ENCODE data around the gene ANXA8L1.
A peak's percentile ranks its signal among the peaks of the same experiment; 100 is the strongest.
"Not testable (repeated sequence)": the region's sequence is repeated elsewhere in the genome, so short reads cannot be mapped to it uniquely, and the experiment has no call there.

ANXA8L1 gene

DNA sequence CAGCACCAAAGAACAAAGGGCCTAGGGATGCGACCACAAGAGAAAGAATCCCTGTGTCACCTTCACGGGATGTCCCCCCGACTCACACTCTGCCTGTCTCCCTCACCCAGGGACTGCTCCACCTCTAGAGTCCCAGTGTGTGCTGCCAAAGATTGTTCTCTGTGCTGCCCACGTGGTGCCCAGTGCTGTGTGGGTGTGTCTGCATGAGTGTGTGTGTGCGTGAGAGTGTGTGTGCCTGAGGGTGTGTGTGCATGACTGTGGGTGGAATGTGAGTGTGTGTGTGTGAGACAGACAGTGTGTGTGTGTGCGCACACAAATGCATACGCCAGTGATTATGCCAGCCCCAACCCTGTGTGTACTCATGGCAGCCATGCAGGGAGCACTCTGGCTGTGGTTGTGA is 10.3 kb downstream of the ANXA8L1 start:
- H3K27ac Mint-ChIP-seq, H3K9me3 Mint-ChIP-seq, H3K27me3 Mint-ChIP-seq, ATAC-seq, H3K4me3 Mint-ChIP-seq, DNase-seq, H3K4me1 Mint-ChIP-seq: not testable (repeated sequence)

DNA sequence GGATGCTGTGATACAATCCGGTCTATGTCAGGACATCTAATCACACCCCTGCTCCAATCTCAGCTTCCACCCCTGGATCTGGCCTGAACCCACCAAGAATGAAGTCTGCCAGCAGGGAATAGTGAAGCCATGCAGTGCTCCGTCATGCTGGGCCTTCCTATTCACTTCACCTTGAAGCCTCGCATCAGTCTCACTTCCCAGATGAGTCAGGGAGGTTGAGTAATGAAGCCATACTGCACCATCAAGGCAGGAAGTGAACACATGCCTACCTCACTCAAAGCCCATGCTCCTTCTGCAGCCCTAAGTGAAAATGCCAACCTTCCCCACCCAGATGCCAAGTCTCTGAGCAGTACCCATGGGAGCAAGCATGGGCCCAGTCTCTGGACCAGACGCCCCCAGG is 11.1 kb downstream of the ANXA8L1 start:
- not testable (repeated sequence) for H3K4me3 Mint-ChIP-seq, H3K27me3 Mint-ChIP-seq, H3K27ac Mint-ChIP-seq, H3K4me1 Mint-ChIP-seq, H3K9me3 Mint-ChIP-seq, DNase-seq
- peak; percentile 94 for ATAC-seq

DNA sequence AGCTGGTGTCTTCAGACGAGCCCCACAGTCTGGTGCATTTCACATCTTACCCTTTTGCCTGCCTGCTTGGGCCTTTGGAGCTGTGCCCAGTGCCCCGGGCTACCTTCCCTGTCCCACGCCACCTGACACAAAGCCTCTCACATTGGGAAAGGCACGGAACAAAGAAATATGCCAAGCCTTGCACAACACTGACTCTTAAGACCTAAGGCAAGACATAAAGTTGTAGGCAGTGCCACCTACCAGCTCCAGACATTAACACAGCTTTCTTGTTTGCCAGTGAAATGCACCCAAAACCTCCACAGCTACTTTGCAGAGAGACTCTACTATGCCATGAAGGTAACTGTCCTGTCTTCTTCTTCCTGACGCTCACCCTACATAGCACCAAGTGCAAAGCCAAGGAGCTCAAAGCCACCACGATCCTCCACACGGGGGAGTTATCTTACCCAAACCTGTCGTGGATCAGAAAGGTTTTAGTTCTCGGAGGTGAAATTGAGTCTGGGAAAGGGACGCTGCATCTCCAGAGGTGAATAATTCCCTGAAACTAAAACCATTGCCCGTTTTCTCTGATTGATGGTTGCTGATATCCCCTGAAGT is 11.8 kb downstream of the ANXA8L1 start:
- not testable (repeated sequence) for H3K27me3 Mint-ChIP-seq, H3K27ac Mint-ChIP-seq, ATAC-seq, H3K4me3 Mint-ChIP-seq, H3K4me1 Mint-ChIP-seq, H3K9me3 Mint-ChIP-seq, DNase-seq

DNA sequence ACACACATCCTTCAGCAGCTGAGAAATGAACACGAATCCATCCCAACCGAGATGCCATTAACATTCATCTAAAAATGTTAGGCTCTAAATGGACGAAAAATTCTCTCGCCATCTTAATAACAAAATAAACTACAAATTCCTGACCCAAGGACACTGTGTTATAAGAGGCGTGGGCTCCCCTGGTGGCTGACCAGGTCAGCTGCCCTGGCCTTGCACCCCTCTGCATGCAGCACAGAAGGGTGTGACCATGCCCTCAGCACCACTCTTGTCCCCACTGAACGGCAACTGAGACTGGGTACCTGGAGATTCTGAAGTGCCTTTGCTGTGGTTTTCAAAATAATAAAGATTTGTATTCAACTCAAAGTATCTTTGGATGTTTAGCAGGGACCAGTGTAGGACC is 15.8 kb downstream of the ANXA8L1 start:
- DNase-seq, H3K27me3 Mint-ChIP-seq, ATAC-seq, H3K4me3 Mint-ChIP-seq, H3K9me3 Mint-ChIP-seq, H3K27ac Mint-ChIP-seq, H3K4me1 Mint-ChIP-seq: not testable (repeated sequence)

DNA sequence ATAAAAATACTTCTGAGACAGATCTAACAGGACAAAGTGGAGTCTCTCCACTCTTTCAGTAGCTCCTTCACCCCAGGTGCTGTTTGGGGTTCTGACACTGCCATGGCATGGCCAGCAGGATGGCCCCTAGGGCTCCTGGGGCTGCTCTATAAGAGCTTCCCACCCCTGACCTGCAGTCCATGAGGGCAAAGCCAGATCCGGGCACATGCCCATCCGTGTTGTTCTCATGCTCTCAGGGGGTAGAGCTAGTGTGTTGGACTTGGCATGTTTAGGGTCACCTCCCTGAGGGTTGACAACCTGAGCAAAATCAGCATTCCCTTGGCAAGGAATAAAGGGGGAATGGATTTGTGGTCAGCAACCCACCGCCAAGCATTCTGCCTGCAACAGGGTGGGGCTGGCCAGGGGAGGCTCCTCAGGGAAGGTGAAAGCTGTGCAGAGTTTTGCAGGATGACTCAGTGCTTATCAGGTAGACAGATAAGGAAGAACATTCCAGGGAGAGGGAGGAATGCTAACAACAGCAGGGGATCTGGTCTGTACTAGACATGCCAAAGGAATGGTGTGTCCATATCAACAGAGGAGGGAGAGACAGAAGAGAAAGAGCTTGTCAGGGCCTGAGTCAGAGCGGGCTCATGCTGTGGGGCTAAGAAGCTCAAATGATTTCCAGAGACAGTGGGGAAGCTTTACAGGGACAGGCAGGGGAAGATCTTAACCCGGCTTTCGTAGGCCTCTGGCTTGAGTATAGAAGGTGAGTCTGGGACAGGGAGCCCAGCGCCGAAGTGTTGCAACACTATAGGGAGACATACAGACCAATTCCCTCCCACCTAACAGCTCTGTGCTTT is 21.1 kb downstream of the ANXA8L1 start:
- not testable (repeated sequence) for H3K9me3 Mint-ChIP-seq, H3K4me3 Mint-ChIP-seq, H3K4me1 Mint-ChIP-seq, H3K27ac Mint-ChIP-seq, ATAC-seq, H3K27me3 Mint-ChIP-seq, DNase-seq

DNA sequence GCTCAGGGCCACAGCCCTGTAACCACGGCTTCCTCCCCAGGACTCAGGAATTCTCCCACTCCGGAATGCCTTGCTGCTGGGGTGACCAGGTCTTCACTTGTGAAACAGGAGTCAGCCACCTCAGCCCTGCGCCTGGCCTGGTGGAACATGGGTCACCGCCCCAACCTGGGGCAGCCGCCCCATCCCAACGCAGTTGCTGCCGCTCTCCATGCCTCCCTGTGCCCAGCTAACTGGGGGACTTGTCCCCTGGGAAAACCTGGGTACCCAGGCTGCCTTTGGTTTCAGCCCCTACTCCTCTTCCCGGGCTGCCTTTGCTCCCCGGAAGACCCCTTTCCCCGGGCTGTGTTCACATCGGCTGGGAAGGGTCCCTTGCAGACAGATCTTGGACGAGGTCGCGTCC is 22.2 kb downstream of the ANXA8L1 start:
- DNase-seq, H3K9me3 Mint-ChIP-seq: not testable (repeated sequence)
- H3K4me3 Mint-ChIP-seq: peak overlapping the region; percentile 19 to 63

DNA sequence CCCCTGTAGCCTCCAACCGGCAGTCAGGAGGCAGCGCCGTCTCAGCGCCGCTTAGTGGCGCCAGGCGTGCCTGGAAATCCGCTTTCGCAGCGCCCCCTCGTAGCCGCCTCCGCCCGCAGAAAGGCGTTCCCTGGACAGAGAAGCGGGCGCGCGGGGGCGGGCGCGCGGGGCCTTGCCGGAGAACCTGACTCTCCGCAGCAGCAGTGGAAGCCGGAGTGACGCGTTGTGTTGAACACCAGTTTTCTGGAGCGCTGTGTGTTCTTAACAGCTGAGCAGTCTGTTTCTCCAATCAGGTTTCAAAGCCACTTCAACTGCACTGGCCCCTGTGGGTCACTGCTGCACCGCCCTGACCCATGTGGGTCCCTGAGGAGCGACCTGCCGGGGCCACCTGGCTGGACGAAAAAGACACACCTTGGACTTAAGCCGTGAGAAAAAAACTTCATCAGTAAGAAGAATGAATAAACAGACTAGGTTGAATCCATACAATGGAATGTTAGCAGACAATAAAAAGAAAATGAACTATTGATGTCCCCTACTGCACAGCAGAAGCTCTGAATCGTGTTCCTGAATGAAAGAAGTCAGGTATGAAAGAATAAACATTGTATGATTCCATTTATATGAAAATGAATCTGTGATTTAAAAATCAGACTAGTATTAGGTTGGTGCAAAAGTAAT is 22.8 kb downstream of the ANXA8L1 start:
- peak; percentile 87 for ATAC-seq
- H3K9me3 Mint-ChIP-seq, H3K27me3 Mint-ChIP-seq, H3K4me1 Mint-ChIP-seq, H3K27ac Mint-ChIP-seq: not testable (repeated sequence)
- peak in 1 of 2 donors; percentile 13 for DNase-seq
- H3K4me3 Mint-ChIP-seq: peak overlapping the region; percentile 32 to 63

More for the DNA sequence above, 22.2 kb downstream of the ANXA8L1 start:
- not testable (repeated sequence) for H3K27me3 Mint-ChIP-seq, H3K27ac Mint-ChIP-seq, ATAC-seq, H3K4me1 Mint-ChIP-seq

DNA sequence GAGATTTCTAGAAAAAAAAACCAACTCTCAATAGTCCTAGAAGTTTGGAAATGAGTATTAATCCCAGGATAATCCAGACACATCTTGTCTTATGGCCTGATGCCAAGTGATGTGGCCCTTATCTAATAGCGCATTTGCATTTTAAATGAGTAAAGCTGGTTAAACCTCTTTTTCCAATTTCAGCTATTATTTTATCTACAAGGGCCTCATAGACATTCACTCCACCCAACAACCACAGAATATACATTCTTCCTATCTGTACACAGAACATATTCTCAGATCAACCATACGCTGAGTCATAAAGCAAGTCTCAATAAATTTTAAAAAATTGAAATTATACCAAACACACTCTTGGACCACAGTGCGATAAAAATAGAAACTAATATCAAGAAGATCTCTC is 34.0 kb downstream of the ANXA8L1 start:
- H3K4me1 Mint-ChIP-seq, H3K27ac Mint-ChIP-seq, H3K9me3 Mint-ChIP-seq, H3K27me3 Mint-ChIP-seq, H3K4me3 Mint-ChIP-seq, DNase-seq, ATAC-seq: not testable (repeated sequence)

DNA sequence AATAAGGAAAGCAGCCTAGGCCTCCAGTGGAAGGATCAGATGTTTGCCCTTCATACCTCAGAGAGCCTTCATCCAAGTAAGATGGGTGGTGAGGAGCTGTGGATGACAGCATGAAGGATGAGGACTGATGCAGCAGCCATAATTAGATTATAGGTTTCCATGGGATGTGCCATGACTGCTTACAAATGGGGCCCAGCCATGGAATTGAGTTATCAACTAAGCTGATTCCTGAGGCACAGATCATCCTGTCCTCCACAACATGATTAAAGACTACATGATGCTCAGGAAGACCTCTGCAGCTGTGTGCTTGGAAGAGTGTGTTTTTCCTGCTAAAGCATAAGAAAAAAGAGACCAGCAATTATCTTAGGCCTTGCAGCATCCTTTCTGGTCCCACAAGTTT is 35.5 kb downstream of the ANXA8L1 start:
- H3K27me3 Mint-ChIP-seq, ATAC-seq, H3K4me1 Mint-ChIP-seq, DNase-seq, H3K9me3 Mint-ChIP-seq, H3K4me3 Mint-ChIP-seq, H3K27ac Mint-ChIP-seq: not testable (repeated sequence)

DNA sequence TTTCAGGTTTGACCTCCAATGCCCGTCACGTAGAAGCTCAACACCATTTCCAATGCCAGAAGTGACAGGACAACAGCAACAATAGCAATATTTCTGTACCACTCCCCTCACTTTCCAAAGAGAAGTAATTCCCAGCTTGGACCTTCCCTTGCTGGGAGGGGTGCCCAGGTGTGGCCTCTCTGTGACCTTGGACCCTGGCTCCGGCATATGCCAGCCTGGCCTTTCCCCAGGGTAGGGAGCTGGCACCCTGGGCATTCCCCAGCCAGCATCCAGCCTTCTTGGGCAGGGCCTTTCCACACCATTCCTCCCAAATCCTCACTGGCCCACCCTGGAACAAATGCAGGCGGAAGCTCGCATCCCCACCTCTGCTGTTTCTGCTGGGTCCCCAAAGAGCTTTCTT is 37.1 kb downstream of the ANXA8L1 start:
- ATAC-seq, DNase-seq, H3K27me3 Mint-ChIP-seq, H3K4me3 Mint-ChIP-seq, H3K9me3 Mint-ChIP-seq, H3K4me1 Mint-ChIP-seq, H3K27ac Mint-ChIP-seq: not testable (repeated sequence)

DNA sequence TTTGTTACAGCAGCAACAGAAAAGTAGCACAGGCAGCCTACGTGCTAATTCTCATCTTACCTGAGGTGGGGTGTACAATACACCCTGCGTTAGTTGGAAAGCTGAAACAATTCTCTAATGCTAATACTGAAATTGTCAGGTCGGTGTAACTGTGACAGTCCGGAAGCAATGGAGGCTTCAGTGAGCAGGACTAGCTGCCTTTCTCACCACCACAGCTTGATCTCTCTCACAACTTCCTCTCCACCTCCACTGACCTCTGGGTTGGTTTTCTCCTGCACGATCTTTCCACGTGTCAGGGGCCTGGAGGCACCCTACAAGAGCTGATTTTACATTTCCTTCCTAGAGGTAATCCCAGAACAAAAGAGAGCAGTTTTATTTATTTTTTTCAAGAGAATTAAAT is 39.7 kb downstream of the ANXA8L1 start:
- not testable (repeated sequence) for DNase-seq, H3K4me3 Mint-ChIP-seq, H3K9me3 Mint-ChIP-seq, H3K27ac Mint-ChIP-seq, H3K4me1 Mint-ChIP-seq, H3K27me3 Mint-ChIP-seq, ATAC-seq

DNA sequence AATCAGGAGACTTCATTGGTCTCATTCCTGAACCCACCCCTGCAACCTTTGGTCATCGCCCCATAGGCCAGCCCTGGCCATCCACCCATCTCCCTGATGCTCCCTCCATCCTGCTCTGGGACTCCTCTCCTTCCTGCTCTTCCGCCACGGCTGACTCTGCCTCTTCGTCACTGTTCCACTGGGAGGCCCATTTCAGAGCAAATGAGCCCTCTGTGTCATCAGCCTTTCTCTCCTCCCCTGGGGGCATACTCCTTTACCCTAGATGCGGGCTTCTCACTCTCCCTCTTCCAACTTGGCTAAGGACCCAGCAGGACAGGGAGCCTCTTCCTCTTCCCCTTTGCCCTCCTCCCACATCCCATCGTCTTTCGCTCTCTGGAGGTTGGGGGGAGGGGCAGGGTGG is 42.7 kb downstream of the ANXA8L1 start:
- peak; percentile 24 for ATAC-seq
- not testable (repeated sequence) for H3K9me3 Mint-ChIP-seq, H3K4me1 Mint-ChIP-seq

DNA sequence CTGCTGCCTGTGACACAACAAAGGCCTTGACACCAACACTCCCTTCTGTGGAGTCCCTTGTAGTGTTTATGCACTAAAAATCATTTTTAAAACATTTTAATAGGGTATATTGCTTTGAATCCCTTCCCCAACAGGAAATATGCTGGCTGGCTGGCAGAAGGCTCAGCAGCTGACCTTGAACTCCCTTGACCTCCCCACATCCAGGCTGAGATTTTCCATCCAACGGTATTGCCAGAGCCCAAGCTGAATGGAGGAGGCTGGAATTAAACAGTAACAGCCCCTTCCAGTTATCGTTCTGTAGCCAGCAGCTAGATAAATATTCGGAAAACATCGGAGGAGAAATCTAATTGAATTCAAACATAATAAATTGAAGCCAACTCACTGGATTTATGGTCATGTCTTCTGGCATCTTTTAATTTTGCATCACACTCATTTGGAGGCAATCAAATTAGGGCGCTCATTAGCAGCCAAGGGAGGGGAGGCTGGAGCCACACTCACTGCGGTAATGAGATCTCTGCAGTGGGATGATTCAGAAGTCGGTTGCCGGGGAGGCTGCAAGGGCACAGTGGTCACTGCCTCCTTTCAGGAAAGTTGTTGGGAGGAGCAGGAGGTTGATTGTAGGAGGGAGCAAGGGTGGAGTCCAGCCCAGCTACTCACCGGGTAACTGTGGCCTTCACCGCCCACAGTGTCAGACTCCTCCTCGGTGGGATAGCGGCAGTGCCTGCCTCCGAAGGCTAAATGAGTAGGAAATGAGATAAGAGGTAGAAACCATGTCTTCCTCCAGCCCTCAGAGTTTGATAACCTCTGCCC is 44.2 kb downstream of the ANXA8L1 start:
- not testable (repeated sequence) for H3K27me3 Mint-ChIP-seq, H3K27ac Mint-ChIP-seq, H3K9me3 Mint-ChIP-seq, H3K4me3 Mint-ChIP-seq, DNase-seq, ATAC-seq, H3K4me1 Mint-ChIP-seq

More for the DNA sequence above, 42.7 kb downstream of the ANXA8L1 start:
- H3K4me3 Mint-ChIP-seq, DNase-seq, H3K27ac Mint-ChIP-seq, H3K27me3 Mint-ChIP-seq: not testable (repeated sequence)

DNA sequence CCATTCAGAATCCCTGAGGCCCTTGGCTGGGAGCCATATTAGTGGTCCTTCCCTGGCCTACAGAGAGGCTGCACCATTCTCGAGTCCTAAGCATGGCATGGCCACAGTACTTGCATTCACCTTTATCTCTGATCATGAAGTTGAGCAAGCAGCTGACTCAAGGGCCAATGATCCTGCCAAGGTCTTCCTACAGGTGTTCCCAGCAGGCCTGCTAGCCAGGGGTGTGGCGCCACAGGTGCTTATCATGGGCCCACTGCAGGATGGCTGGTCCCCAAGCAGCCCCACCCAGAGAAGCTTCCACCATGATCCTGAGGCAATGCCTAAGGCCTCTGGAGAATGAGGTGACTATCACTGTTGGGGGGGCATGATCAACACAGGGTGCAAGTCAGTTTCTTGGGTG is 48.0 kb downstream of the ANXA8L1 start:
- H3K4me3 Mint-ChIP-seq, H3K27me3 Mint-ChIP-seq, H3K9me3 Mint-ChIP-seq, ATAC-seq, H3K27ac Mint-ChIP-seq, DNase-seq, H3K4me1 Mint-ChIP-seq: not testable (repeated sequence)

DNA sequence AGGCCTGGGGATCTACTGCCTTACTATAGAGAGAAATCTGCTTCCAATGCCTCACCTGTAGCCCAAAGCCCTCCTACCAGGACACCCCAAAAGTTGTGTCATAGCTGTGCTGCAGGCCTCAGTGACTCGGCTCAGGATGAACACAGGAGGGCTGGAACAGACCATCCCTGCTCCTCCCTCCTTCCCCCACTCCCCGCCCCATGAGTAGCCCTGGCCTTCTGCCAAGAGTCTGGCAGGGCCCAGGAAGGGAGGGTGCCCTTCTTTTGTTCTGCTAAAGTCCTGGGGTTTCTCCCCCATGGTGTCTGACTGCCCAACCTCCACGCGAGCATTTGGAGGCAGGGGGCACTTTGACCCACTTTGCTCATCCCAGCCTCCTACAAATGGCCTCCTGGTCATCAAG is 65.4 kb downstream of the ANXA8L1 start:
- ATAC-seq, H3K9me3 Mint-ChIP-seq, DNase-seq, H3K4me3 Mint-ChIP-seq, H3K27me3 Mint-ChIP-seq, H3K27ac Mint-ChIP-seq, H3K4me1 Mint-ChIP-seq: not testable (repeated sequence)
